ENCODE measurements around the gene NEK10. TPM values are rescaled to one million over a fixed set of nuclear protein-coding genes. Genes with fewer than 3 reads are reported as not detected.
A peak's percentile ranks its signal among the peaks of the same experiment; 100 is the strongest.

The NEK10 gene
- total RNA-seq, 1 donor from 2014 or later = 11.7 TPM

GRCh38 chr3:27281671-27282150 lies 87.5 kb downstream of the NEK10 start:
- no peak for DNase-seq
- intact Hi-C loops (cut with DNase I) = no loop called here
- ATAC-seq (ENCODE audit: poor library complexity) = no peak

DNA sequence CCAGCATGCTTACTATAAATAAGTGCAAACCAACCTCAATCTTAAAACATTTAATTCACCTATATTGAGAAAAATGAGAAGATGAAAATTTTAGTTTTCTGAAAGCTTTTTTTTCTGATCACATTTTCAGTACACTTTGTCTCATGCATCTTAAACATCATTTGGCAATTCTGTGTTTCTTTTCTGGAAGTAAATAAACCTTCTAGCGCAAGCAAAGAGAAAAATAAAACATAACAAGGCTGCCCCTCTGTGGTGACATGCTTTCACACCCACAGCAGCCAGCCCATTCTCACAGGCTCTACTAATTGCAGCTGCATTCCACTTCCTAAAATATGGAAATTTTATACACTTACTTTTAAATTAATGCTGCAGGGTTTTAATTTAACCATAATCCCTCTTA lies 90.1 kb downstream of the NEK10 start:
- intact Hi-C loops (cut with DNase I) = loop anchor here (10.0 kb wide), 1 partner anchor 144 kb away; no protein-coding TSS in a partner anchor
- ATAC-seq (ENCODE audit: poor library complexity) (peak; percentile 80), DNase-seq (no peak)

DNA sequence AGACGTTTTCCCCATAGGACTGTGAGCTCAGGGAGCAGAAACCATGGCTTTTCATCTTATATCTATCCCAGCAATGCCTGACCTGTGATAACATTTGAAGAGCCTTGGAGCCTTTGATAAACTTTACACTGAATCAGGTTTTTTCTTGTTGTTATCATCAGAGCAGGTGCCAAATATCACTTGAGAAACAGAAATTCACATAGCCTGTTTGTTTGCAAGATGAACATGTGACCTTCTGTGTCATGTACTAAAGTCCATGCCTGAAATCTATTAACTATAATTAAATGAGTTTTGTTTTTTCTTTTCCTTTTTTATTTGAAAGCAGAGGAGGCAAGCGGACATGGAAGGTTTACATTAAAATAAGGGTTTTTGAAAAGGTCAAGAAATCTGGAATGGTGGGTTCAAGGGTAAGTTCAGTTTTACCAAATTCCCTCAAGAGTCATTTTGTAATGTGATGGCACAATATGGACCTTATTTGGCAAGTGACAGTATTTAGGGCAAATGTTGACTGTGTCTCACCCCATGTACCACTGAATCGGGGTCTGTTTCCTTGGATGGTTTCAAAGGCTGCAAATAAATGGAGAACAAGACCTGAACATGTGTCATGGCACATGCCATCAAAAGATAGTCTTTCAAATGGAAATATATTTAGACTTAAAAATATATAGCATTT lies 90.7 kb downstream of the NEK10 start:
- peak; percentile 20 for ATAC-seq (ENCODE audit: poor library complexity)
- DNase-seq = no peak
- intact Hi-C loops (cut with DNase I) = loop anchor here (10.0 kb wide), 1 partner anchor 144 kb away; no protein-coding TSS in a partner anchor

- no peak for DNase-seq
- intact Hi-C loops (cut with DNase I) = loop anchor here (10.0 kb wide), 1 partner anchor 141 kb away; no protein-coding TSS in a partner anchor
- no peak for ATAC-seq (ENCODE audit: poor library complexity)
Measured at GRCh38 chr3:27275441-27275990, 93.7 kb downstream of the NEK10 start.

DNA sequence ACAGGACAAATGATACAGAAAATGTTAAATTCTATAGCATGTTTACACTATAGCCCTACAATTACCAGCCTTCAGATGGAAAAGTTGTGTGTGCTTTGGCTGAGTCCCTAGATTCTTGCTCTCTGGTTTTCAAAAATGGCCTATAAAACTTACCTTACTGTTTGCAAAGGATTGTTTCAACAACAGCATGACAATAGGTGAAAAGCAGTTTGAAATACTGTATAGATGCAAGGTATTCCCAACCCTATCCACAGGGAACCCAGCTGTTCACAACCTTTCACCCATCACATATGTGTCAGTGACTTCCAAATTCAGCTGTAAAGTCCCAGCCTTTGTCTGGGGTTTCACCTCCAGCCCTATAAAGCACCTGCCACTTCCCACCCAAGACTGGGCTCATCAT lies 97.3 kb downstream of the NEK10 start:
- ATAC-seq (ENCODE audit: poor library complexity) (no peak), DNase-seq (no peak)
- intact Hi-C loops (cut with DNase I) = loop anchor here (10.0 kb wide), 1 partner anchor 137 kb away; no protein-coding TSS in a partner anchor

- ATAC-seq (ENCODE audit: poor library complexity) (no peak), DNase-seq (no peak)
- intact Hi-C loops (cut with DNase I) = no loop called here
Measured at GRCh38 chr3:27254896-27255295, 114.3 kb downstream of the NEK10 start.

DNA sequence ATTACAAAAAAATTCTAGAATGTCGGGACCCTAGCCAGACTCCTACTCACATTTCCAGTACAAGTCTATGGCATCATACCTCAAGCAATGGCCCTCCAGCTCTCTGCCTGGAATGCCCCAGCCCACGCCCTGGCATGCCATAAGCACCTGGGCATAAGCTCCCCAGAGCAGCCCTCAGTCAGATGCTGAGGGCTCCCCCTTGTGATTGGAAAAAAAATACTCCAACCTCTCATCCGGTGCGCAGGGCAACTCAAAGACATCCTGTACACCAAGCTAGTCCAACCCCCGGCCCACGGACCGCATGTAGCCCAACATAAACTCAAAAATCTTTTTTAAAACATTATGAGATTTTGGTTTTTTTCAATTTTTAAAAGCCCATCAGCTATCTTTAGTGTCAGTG lies 115.4 kb downstream of the NEK10 start:
- intact Hi-C loops (cut with DNase I) = no loop called here
- peak; percentile 26 for DNase-seq

GRCh38 chr3:27253391-27253790 lies 115.8 kb downstream of the NEK10 start:
- ATAC-seq (ENCODE audit: poor library complexity) = no peak
- intact Hi-C loops (cut with DNase I) = no loop called here

More for the DNA sequence above, 115.4 kb downstream of the NEK10 start:
- ATAC-seq (ENCODE audit: poor library complexity) = peak; percentile 62

DNA sequence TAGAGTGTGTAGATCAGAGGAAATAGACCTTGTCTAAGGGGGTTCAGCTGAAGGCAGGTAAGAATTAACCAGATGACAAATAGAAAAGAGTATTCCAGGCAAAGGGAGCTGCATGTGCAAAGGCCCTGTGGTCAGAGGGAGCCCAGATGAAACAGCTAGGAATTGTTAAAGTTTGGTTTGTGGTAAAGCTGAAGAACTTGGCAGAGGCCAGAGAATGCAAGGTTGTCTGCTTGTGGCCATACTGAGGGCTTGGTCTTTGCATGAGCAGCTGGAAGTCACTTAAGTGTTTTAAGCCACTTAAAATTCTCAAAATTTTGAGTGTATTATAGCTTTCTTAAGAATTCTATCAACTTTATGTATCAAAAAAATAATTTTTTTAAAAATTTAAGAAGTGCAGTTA lies 116.5 kb downstream of the NEK10 start:
- DNase-seq (no peak), ATAC-seq (ENCODE audit: poor library complexity) (no peak)
- intact Hi-C loops (cut with DNase I) = no loop called here

More at GRCh38 chr3:27253391-27253790, 115.8 kb downstream of the NEK10 start:
- DNase-seq = no peak

DNA sequence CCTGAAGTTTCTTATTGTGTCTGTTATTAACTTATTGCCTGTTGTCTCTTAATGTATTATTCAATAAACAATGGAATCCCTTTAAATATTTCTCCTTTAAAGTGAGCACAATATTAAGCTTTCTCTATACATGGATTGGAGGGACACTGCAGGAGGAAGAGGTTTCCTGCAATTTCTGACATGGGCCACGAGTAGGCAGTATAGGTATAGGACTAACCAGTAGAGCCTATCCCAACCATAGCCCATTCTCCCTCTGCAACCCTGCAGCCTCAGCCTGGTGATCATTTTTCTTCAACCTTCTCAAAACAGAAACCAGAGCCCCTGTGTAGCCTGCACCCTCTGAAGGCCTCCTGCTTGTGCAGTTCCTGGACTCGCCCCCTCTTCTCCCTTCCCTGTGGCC lies 124.8 kb downstream of the NEK10 start:
- ATAC-seq (ENCODE audit: poor library complexity) (no peak), DNase-seq (no peak)
- intact Hi-C loops (cut with DNase I) = no loop called here

DNA sequence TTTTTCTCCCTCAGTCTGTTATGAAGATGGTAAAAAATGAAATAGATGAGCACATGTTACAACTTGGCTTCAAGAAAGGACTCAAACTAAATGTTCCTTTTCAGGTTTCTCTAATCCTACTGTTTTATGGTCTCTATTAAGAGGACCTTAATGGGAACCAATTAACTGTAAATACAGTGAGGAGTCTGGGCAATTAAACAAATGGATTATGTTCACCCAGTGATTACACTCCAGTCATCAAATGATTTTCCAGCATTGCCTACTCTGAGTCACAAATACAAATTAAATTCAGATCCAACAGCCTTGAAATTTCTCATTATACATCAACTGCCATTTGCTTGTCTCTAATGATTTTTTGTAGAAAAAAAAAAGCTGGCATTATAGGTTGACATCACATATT lies 129.2 kb downstream of the NEK10 start:
- intact Hi-C loops (cut with DNase I) = no loop called here
- no peak for DNase-seq
- ATAC-seq (ENCODE audit: poor library complexity) = no peak

GRCh38 chr3:27228805-27229204 lies 140.4 kb downstream of the NEK10 start:
- intact Hi-C loops (cut with DNase I) = no loop called here
- ATAC-seq (ENCODE audit: poor library complexity) = no peak

DNA sequence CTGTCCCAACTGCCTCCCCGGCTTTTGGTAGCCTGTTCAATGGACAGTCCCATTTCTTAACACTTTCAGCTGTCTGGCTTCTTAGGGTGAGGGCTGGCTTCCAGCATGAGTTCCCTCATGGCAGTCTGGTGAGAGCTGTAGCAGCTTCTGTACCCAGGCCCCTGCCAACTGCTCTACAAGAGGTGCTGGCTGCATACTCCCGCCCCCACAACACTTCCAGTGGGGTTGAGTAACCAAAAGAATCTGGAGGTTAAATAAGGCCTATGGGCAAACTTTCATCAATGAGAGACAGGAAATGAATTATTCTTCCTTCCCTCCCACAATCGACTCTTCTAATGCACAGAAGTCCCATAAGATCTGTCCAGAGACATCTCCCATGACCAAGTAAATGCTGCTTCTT lies 145.0 kb downstream of the NEK10 start:
- peak; percentile 74 for DNase-seq
- ATAC-seq (ENCODE audit: poor library complexity) = peak; percentile 97
- intact Hi-C loops (cut with DNase I) = no loop called here

More at GRCh38 chr3:27228805-27229204, 140.4 kb downstream of the NEK10 start:
- no peak for DNase-seq

GRCh38 chr3:27221264-27221932 lies 147.8 kb downstream of the NEK10 start:
- ATAC-seq (ENCODE audit: poor library complexity) = no peak
- no peak for DNase-seq
- intact Hi-C loops (cut with DNase I) = no loop called here

DNA sequence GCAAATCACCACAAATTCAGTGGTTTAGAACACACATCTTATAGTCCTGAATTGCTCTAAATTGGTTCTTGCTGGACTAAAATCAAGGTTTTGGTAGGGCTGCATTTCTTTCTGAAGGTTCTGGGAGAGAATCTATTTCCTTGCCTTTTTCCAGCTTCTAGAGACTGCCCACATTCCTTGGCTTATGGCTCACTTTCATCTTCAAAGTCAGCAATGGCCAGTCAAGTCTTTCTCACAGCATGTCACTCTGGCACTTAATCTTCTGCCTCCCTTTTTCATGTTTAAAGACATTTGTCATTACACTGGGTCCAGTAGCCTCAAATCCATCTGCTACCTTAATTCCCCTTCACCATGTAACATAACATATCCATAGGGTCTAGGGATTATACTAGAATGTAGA lies 149.0 kb downstream of the NEK10 start:
- intact Hi-C loops (cut with DNase I) = no loop called here
- ATAC-seq (ENCODE audit: poor library complexity) = no peak
- DNase-seq = no peak

DNA sequence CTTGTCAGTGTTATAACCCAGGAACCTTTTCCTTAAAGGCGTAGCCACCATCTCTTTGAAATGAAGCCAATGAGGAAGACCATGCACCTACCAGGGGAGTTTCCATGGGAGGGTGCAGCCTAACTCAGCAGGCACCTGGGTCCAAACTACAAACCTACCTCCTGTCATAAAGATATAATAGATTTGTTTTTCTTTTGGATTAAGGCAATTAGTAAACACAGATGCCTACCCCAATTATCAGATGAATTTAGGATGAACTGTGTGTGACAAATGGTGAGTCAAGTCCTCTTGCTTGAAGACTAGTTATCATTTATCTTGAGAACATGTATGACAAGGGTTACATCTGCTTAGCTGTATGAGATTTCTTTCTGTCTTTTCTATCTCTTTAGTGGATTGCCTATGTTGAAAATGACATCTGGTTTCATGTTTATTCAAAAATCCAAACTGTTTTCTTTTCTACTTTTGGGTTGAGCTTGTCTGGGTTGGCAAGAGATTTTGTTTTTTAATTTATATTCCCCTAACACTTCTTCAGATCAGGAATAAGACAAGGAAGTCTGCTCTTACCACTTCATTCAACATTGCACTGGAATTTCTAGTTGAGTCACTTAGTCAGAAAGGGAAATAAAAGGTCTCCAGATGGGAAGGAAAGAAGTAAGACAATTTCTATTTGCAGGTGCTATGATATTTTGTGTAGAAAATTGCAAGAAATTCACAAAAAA lies 149.9 kb downstream of the NEK10 start:
- DNase-seq = no peak

GRCh38 chr3:27216955-27217552 lies 152.1 kb downstream of the NEK10 start:
- no peak for DNase-seq
- ATAC-seq (ENCODE audit: poor library complexity) = no peak
- intact Hi-C loops (cut with DNase I) = no loop called here

More for the DNA sequence above, 149.9 kb downstream of the NEK10 start:
- intact Hi-C loops (cut with DNase I) = no loop called here
- no peak for ATAC-seq (ENCODE audit: poor library complexity)

GRCh38 chr3:27216295-27216855 lies 152.8 kb downstream of the NEK10 start:
- ATAC-seq (ENCODE audit: poor library complexity) (no peak), DNase-seq (no peak)
- intact Hi-C loops (cut with DNase I) = no loop called here

Data from Right ventricle myocardium superior (tissue), 1 donor.